ENCODE data around the gene CDH22.

Gene CDH22

DNA sequence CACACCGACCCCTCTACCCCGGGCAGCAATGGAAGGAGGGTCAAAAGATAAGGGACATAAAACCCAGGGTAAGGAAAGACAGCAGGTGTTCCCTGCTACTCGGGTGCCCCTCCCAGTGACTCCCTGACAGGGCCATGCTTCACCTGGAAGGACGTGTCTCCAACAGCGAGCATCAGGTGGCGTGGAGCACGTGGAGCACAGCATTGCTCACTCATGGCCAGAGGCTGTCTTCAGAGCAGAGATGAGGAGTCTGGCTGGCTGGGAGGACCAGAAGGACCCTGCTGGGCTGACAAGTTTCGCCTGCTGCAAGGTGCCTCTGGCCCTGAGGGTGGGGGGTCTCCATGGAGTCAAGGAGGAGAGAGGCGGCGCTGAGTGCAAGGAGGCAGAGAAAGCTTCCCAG, 15.3 kb upstream of the CDH22 start:
- H3K4me3 ChIP-seq (ENCODE audit: low read length): no peak overlapping the region
- no peak for TF ChIP-seq ZNF274 (IDR thresholded peaks at IDR 0.05; ENCODE audit: low read depth, low read length)

DNA sequence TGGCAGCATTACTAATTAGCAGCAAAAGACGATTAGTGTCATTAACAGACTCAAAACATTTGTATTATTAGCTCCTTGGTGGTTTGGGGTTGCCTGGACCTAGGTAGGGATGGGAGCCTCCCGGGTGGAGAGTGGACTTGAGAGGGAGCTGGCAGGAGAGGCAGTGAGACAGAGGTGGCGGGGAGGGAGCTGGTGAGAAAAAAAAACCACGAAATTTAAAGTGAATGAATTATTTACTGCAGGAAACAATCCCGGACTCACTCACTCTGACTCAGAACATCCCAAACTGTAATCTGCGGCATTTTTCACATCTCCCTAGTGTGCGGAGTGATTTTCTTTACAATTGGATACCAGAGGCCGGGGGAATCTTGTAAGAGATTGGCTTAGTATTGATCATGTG, 14.3 kb upstream of the CDH22 start:
- H3K4me3 ChIP-seq (ENCODE audit: low read length): no peak overlapping the region
- TF ChIP-seq ZNF274 (IDR thresholded peaks at IDR 0.05; ENCODE audit: low read depth, low read length): no peak

DNA sequence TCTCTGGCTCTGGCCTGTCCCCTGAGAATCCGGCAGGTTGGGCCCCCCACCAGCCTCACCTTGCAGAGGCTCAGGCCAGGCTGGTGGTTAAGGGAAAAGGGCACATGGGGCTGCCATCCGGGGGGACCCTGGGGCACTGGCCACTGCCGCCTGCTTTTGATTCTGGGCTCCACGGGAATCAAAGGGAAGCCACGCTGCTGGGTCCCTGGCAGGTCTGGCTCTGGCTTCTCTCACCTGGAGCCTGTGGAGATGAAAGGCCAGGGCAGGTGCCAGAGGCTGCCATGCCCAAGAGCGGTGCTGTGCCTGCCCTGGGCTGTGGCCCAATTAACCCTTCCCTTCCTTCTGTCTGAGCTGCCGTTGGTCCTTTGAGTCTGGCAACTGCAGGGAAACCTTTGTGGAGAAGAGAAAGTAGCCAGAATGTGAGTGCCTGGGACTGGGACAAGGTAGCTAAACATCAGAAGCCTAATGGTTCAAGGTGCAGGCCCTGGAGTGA, 9.4 kb upstream of the CDH22 start:
- TF ChIP-seq ZNF274 (IDR thresholded peaks at IDR 0.05; ENCODE audit: low read depth, low read length): no peak

DNA sequence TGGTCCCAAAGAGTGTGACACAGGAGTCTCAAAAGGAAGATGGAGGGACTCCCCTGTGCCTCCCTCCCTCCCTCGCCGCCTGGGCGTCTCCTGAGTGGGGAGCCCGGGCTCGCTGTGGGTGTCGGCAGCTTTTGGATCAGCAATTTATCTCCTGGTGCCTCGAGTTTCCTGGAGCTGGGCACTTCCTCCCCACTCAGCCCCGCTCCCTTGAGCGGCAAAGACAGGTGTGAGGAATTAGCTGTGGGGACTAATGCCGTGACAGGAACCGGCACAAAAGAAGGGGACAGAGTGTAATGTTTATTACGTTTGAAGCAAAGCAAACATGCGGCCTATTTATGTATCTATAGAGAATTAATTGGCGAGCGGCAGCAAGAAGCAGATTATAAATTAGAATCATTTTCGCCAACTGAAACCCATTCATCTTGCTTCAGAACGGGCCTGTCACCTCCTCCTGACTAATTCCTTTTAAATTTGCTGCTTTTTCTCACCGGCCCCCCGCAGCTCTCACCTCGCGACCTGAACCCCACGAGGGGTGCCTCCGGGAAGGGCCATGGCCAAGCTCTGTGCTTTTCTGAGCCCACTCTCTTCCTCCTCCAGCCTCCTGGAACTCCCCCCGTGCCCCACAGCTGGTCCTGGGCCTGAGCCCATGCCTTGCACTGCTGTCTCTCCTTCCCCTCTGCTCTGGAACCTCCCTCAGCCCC, 8.8 kb upstream of the CDH22 start:
- H3K4me3 ChIP-seq (ENCODE audit: low read length): no peak overlapping the region
- TF ChIP-seq ZNF274 (IDR thresholded peaks at IDR 0.05; ENCODE audit: low read depth, low read length): no peak

More for the DNA sequence above, 9.4 kb upstream of the CDH22 start:
- H3K4me3 ChIP-seq (ENCODE audit: low read length): no peak overlapping the region

DNA sequence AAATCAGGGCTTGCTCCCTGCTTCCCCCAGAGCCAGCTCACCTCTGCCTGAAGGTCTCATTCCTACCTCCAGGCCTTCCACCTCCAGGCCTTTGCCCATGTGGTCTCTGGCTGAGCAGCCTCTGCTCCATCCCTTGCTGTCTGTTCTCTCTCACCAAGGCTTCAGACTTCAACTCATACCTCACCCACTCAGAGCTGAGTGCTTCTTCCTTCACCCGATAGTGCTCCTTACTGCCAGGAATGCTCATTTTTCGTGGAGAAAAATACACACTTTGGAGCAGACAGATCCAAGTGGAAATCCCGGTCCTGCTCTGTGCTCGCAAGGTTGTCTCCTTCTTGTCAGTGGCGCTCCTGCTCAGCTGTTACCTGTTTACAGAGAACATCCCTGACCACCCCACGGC, 7.0 kb upstream of the CDH22 start:
- TF ChIP-seq ZNF274 (IDR thresholded peaks at IDR 0.05; ENCODE audit: low read depth, low read length): no peak
- no peak overlapping the region for H3K4me3 ChIP-seq (ENCODE audit: low read length)

DNA sequence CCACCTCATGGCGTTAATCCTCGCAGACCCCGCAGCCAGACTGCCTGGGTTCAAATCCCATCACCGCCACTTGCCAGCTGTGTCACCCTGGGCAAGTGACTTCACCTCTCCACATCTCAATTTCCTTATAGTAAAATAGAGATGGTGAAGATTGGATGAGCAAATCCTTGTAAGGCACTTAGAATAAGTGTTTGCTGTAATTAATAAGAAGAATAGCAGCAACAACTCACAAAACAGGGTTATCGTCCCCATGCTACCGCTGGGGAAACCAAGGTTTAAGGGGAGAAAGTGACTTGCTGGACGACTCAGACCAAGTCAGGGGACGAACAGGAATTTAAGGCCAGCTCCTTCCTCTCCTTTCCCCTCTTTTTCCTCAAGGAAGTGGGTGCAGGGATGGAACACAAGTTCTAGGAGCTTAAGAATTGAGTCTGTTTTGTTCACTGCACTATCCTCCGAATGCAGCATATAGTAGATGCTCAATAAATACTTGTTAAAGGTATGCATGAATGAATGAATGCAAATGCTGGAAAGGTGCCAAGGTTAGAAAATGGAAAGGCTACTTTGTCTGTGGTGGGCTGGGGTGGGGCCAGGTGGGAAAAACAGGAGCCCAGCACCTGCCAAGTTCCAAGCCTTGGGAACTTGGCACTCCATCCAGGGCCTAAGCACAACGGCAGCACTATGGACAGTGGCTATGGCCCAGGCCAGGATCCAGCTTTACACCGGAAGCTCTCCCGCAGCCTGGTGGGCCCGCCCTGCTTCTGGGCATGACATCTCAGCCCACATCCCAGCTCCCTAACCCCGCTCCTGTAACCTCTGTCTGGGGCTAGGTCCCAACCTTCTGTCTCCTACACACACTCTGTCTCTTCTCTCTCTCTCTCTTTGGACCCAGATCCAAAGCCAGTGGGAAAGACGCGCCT, 4.9 kb upstream of the CDH22 start:
- no peak for TF ChIP-seq ZNF274 (IDR thresholded peaks at IDR 0.05; ENCODE audit: low read depth, low read length)
- H3K4me3 ChIP-seq (ENCODE audit: low read length): no peak overlapping the region

DNA sequence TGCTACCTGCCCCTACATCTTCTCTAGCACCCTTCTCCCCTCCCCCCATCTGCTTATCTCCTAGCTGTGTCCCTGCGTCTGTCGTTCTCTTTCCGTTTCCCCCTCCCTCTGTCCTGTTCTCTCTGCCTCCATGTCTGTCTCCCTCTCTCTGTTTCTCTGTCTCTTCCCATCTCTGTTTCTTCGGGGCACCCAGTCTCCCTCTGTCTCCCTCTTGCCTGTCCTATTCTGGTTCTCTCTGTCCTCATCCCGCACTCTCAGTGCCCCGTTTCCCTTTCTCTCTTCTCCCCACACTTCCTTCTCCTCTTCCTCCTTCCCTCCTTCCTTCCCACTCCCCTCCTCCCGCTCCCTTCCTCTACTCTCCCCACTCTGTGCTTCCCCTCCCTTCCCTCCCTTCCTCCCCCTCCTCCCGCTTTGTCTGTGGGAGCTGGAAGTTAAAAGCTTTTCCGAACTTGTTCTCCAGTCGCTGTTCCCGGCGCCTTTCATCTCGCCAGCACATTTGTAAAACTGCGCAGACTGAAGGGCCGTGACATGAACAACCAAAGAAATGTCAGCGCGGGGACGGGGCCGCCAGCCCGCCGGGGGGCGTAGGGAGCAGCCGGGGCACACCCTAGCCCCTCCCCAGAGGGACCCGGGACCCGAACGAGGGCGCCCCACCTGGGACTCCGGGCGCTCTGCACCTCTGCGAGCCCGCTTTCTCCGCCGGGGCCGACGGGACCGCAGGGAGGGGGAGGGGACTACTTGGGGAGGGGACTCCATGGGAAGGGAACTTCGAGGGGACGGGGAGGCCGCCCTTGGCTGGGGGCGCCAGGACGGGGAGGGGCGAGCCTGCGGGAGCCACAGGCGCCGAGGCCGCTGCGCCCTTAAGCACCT, 4.0 kb upstream of the CDH22 start:
- no peak overlapping the region for H3K4me3 ChIP-seq (ENCODE audit: low read length)
- TF ChIP-seq ZNF274 (IDR thresholded peaks at IDR 0.05; ENCODE audit: low read depth, low read length): no peak

DNA sequence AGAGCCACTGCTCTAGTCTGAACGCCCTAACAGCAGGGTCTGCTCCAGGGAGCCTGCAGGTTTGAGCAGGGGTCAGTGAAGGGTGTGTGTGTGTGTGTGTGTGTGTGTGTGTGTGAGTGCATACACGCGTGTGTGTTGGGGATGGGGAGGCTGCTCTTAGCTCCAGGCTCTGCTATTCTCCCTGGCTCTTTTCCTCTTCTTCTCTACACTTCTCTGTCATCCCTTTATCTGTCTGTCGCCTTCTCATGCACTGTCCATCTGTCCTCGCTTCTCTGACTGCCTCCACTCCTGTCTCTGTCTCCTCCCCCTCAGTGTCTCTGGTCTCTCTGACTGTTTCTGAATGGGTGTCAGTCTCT, 3.4 kb upstream of the CDH22 start:
- no peak overlapping the region for H3K4me3 ChIP-seq (ENCODE audit: low read length)
- no peak for TF ChIP-seq ZNF274 (IDR thresholded peaks at IDR 0.05; ENCODE audit: low read depth, low read length)

DNA sequence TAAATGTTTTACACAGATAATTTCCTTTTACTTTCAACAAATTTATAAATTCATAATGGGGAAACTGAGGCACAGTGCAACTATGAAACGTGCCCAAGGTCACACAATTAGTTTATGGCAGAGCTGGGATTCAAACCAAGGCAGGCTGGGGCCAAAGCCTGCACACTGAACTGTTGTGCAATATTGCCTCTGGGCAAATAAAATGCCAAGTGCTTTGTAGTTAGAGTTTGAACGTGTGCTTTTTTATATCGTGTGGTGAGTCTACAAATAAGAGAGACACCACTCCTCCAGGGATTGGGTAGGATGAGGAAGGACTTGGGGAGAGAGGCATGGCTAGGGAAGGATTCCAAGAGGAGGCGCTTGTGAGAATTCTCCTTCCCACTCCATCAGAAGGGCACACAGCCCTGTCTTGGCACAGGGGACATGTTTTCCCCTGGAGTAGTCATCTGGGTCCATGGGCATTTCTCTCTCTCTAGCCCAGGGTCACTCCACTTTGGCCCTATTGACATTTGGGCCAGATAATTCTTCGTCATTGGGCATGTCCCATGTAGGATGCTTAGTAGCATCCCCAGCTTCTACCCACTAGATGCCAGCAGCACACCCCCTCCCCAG, 2.8 kb upstream of the CDH22 start:
- no peak for TF ChIP-seq ZNF274 (IDR thresholded peaks at IDR 0.05; ENCODE audit: low read depth, low read length)
- H3K4me3 ChIP-seq (ENCODE audit: low read length): no peak overlapping the region

DNA sequence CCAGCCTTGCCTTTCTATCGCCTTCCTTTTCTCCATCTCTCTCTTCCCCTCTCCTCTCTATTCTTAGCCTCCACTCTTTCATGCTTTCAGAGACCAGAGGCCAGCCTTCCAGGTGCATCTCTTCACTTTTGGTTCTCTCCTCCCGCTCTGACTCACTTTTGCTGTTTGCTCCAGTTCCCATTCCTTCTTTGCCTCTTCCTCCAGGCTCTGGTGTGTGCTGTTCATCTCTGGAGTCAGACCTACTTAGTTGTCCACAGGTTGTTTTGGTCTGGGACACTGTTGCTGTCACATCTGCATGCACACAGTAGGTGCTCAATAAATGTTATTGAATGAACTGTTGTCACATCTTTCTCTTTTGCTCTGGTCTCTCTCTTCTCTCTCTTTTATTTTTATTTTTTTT, 1.6 kb upstream of the CDH22 start:
- no peak for TF ChIP-seq ZNF274 (IDR thresholded peaks at IDR 0.05; ENCODE audit: low read depth, low read length)
- no peak overlapping the region for H3K4me3 ChIP-seq (ENCODE audit: low read length)

DNA sequence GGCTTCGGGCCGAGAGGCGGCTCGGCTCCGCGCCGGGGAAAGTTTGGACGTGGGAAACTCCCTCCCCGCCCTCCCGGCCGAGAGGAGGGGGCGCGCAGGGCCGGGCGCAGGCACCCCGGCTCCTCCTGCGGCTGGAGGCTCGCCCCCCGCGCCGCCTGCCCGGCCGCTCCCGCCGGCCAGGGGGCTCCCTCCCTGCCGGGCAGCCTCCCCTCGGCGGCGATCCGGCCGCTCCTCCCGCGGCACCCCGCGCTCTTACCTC, 370 bp downstream of the CDH22 start:
- TF ChIP-seq ZNF274 (IDR thresholded peaks at IDR 0.05; ENCODE audit: low read depth, low read length): no peak
- H3K4me3 ChIP-seq (ENCODE audit: low read length): peak overlapping the region; percentile 32; the same call in 1 of the 2 replicates

DNA sequence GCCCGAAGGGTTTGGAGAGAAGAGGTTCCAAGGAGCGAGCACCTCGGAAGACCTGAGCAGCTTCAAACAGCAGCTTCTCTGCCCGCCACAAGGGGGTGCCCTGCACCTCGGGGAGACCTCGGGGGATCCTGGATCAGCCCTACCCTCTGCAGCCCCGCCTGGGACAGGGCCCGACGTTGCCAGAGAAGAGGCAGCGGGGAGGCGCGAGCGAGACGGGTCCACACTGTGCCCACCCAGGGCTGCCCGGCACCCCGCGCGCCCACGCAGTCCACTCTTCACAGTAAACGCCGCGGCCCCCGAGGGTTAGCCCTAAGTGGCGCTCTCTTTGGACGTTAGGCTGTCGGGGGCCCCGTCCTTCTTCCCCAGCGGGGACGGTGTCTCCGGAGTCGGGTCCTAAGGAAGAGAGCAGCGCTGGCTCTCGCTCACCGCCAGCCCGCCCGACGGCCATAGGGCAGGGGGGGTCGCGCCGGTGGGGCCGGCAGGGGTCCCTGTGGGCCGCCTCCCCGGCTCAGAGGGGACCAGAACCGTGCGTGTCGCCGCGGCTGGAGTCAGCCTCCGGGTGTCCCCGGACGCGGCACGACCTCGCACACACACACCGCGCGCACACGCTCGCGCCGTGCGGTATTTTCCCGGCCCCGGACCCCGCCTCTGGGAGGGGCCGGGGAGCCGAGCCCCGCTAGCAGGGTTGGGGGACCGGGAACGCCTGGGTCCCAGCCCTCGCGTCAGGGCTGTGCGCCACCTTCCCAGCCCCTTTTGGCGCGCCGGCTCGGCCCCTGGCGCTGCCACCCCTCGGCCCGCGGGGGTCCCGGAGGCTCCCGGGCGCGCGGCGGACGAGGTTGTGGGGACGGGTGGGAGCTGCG, 929 bp downstream of the CDH22 start:
- H3K4me3 ChIP-seq (ENCODE audit: low read length): peak overlapping the region; percentile 32; the same call in 1 of the 2 replicates
- TF ChIP-seq ZNF274 (IDR thresholded peaks at IDR 0.05; ENCODE audit: low read depth, low read length): no peak

DNA sequence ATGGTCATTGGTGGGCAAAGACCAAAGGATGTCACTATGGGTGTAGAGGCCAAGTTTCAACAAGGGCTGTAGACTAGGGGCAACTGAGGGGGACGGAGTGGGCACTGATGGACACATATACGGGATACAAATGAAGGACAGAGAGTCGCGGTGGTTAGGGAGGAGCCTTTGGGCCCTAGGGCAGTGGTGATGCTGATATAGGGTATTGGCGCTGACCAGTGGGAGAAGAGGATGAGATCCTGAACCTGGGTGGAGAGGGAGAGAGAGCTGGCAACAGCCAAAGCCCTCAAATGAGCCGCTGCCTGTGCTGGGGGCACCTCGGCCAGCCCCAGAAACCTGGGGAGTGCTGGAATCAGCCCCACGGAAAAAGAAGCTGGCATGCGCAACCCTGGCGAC, 1.6 kb downstream of the CDH22 start:
- H3K4me3 ChIP-seq (ENCODE audit: low read length): no peak overlapping the region

More for the DNA sequence above, 1.6 kb downstream of the CDH22 start:
- TF ChIP-seq ZNF274 (IDR thresholded peaks at IDR 0.05; ENCODE audit: low read depth, low read length): no peak
